Psoas muscle (tissue), 8 donors: ENCODE measurements around the gene CDH4. TPM values are rescaled to one million over a fixed set of nuclear protein-coding genes. Genes with fewer than 3 reads are reported as not detected.

Experiments
- ATAC-seq, 4 donors: fragments of 200-7000 bp; cut with Tn5 transposase; one replicate each; pipeline ENCODE4 v1.9.1; 2020; ENCODE audit warnings: moderate library complexity in 3 of 4, mild to moderate bottlenecking in 2 of 4
- DNase-seq, 2 donors: peaks; one replicate each; pipeline ENCODE4 v3.0.0-alpha.2; 2020
- H3K27ac ChIP-seq: fragments of 200-600 bp; one replicate; pipeline ENCODE4 v1.8.0; 2022
- H3K27me3 ChIP-seq, 3 donors: fragments of 200-600 bp in 1 of 3; one replicate each; pipeline versions ENCODE4 v1.6.1 to v1.8.0; 2013 to 2022; ENCODE audit warnings: low read length in 2 of 3, mild to moderate bottlenecking in 2 of 3, moderate library complexity in 1 of 3; ENCODE audit not compliant: insufficient read depth in 3 of 3
- H3K36me3 ChIP-seq, 2 donors: fragments of 200-600 bp in 1 of 2; one replicate each; pipeline versions ENCODE4 v1.6.1 to v1.8.0; 2013 to 2022; ENCODE audit warnings: low read depth in 1 of 2, mild to moderate bottlenecking in 1 of 2, moderate library complexity in 1 of 2; ENCODE audit not compliant: insufficient read depth in 1 of 2
- H3K4me1 ChIP-seq: fragments of 200-600 bp; one replicate; pipeline ENCODE4 v1.8.0; 2022
- H3K4me3 ChIP-seq: fragments of 200-600 bp; one replicate; pipeline ENCODE4 v1.8.0; 2022; ENCODE audit warnings: mild to moderate bottlenecking
- H3K9me3 ChIP-seq: fragments of 200-600 bp; one replicate; pipeline ENCODE4 v1.8.0; 2022
- WGBS, 3 donors: extraction: QIAGEN DNeasy Blood & Tissue Kit; methylation state at CpG; one replicate each; pipeline versions ENCODE4 v1.1.6 to v1.1.7; 2013; 5-methylcytosine and 5-hydroxymethylcytosine counted together
- intact Hi-C, 2 donors: fragments of 100-400 bp; cut with DNase I; formaldehyde crosslinking; loops; one replicate each; pipeline versions ENCODE4 v1.11.0 to v1.14.2; 2022
- polyA plus RNA-seq, 3 donors: library from polyadenylated mRNA; stranded (reverse); fragments of 200-250 nt; gene quantifications; one replicate each; pipeline ENCODE4 v1.2.3, GENCODE V29; 2013
- total RNA-seq, 4 donors: library from RNA; stranded (reverse); fragmentation: NEBNext Ultra II Directional in 2 of 4; extraction: Animal tissue kit (Norgen Biotek cat#: 25700) in 2 of 4; gene quantifications; one replicate each; pipeline versions ENCODE4 v1.2.1 to v1.2.4, GENCODE V29; 2021 to 2023
- TF ChIP-seq, protein P1 (sequence below): fragments of 200-600 bp; IDR thresholded peaks from one replicate; pipeline ENCODE4 v1.8.0; 2022; ENCODE audit warnings: antibody characterized with exemption
- donor health status: healthy with polysubstance abuse.
- donor health status: DM: no; HTN: no; CAD: no; lungs with moderate emphysema.
- donor health status: Bipolar disorder and iron deficiency.
- donor health status: healthy.
- donor health status: DM: yes; HTN: yes; CAD: no.
- donor health status: DM: no; HTN: no; CAD: no.
- donor health status: DM: no; HTN: no; CAD: no.
- donor health status: DM: yes; HTN: yes; CAD: no.

Gene CDH4
- total and polyA plus RNA-seq, 7 donors, result 0.26 to 1.0 (median 0.34) TPM

DNA sequence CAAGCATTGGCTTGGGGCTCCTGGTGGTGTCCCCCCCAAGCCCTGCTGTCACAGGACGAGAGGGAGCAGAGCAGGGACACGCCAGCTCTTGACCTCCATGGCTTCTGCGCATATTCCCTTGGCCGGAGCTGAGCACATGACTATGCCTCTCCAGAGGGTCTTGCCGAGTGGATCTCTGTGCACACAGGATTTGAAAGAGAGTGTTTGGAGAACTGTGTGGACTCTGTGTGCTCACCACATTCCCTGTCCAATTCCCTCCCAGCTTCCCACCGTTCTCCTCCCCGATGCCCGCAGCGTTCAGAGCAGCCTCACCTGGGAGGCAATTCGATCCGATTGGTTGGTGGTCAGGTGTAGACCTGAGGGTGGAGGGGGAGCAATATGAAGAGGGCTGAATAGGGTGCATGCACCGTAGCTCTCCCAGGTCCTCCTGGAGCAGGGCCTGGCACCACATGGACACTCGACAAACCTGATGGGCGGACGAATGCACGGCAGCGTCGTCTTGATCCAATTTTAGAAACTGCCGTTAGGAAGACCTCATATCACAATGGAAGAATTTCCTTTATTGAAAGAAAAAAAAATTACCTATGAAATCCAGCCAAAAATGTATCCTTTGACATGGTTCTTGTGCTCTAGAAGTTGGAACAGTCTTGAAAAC lies 287.8 kb downstream of the CDH4 start:
- no peaks in the 10 kb centered on the region for H3K4me1 ChIP-seq
- H3K27ac ChIP-seq, result no peak overlapping the region
- ATAC-seq, result no peak
- no peak for DNase-seq
- no peak overlapping the region for H3K4me3 ChIP-seq
- H3K27me3 ChIP-seq, result peaks cover 0 to 2% (median 0%) of the 10 kb centered on the region in 3 donors
- intact Hi-C loops, result no loop called here
- TF ChIP-seq, protein P1, sequence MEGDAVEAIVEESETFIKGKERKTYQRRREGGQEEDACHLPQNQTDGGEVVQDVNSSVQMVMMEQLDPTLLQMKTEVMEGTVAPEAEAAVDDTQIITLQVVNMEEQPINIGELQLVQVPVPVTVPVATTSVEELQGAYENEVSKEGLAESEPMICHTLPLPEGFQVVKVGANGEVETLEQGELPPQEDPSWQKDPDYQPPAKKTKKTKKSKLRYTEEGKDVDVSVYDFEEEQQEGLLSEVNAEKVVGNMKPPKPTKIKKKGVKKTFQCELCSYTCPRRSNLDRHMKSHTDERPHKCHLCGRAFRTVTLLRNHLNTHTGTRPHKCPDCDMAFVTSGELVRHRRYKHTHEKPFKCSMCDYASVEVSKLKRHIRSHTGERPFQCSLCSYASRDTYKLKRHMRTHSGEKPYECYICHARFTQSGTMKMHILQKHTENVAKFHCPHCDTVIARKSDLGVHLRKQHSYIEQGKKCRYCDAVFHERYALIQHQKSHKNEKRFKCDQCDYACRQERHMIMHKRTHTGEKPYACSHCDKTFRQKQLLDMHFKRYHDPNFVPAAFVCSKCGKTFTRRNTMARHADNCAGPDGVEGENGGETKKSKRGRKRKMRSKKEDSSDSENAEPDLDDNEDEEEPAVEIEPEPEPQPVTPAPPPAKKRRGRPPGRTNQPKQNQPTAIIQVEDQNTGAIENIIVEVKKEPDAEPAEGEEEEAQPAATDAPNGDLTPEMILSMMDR, result no peak
- no peaks in the 10 kb centered on the region for H3K36me3 ChIP-seq
- WGBS, 3 donors, result 90 to 92% (median 92%) methylated on average over 19 of the region's 19 CpGs
- no peaks in the 10 kb centered on the region for H3K9me3 ChIP-seq

DNA sequence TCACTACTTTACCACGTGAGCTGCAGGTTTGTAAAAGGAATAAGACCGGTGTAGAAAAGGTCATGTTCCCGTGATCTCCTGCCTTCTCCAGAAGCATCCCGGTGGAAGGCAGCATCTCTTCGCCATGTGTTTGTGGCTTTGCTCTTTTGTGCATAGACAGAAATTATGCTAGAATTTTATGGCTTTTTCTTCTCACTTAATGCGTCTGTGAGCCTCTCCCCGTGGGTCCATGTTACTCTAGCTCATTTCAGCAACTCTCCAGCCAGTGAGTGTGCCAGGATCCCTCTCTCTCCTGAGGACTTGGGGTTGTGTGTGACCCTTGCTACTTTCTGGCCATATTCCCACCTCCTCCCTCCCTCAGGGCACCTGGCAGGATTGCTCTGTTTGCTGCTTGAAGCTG lies 289.5 kb downstream of the CDH4 start:
- Histone ChIP-seq H3K27ac (no peak overlapping the region), H3K36me3 (no peaks in the 10 kb centered on the region), H3K27me3 (peaks cover 0 to 2% (median 0%) of the 10 kb centered on the region in 3 donors), H3K4me1 (no peaks in the 10 kb centered on the region), H3K4me3 (no peak overlapping the region), H3K9me3 (no peaks in the 10 kb centered on the region)
- DNase-seq (no peak), ATAC-seq (no peak)
- 83 to 88% (median 86%) methylated on average over 7 of the region's 7 CpGs for WGBS, 3 donors
- TF ChIP-seq, protein P1, result no peak
- intact Hi-C loops, result no loop called here

DNA sequence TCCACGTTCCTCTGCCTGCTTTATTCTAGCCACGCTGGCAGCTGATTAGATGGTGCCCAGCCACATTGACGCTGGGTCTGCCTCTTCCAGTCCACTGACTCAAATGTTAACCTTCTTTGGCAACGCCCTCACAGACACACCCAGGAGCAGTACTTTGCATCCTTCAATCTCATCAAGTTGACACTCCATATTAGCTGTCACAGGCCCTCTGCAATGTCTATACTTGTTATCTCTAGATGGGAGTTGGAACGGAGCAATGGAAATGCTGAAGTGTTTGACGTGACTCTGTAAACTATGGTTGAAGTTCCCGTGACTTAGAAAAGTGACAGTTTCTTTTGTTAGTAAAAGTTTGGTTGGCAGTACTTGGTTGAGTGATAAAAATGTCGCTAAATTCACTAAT lies 291.0 kb downstream of the CDH4 start:
- Histone ChIP-seq H3K36me3 (no peaks in the 10 kb centered on the region), H3K27me3 (peaks cover 0 to 2% (median 0%) of the 10 kb centered on the region in 3 donors), H3K4me1 (no peaks in the 10 kb centered on the region), H3K9me3 (no peaks in the 10 kb centered on the region), H3K27ac (no peak overlapping the region), H3K4me3 (no peak overlapping the region)
- intact Hi-C loops, result no loop called here
- 82 to 89% (median 84%) methylated on average over 8 of the region's 8 CpGs for WGBS, 3 donors
- ATAC-seq, result no peak
- TF ChIP-seq, protein P1, result no peak
- DNase-seq, result no peak

DNA sequence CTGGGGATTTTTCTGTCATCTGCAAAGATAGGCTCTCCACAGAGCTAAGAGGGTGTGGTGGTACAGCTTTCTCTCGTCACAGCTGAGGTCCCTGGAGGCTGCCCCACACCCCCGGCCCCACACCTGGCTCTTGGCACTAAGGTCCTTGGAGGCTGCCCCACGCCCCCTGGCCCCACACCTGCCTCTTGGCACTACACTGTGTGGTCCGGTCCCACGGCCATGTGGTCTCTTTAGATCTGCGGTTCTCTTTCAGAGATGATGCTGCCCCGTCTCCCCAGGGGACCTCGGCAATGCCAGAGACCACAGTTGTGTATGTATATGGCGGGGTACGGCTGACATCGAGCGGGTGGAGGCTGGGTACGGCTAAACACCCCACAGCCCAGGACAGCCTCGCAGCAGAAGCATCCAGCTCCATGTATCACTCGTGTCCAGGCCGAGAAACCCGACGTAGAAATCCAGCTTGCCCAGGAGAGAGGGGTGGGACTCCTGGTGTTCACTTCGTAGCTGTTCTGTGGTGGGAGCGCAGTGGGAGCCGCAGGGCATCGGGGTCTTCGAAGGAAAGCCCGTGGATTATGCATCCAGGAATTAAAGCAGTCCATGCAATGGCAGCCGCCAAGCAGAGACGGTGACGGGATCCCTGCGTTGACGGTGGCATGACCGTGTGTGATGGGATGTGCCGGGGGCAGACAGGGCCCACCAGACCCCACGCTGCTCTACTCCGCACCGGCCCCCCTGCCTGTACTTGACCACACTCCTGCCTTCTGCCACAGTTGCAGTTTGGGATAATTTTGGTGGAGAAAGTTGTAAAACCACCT lies 292.1 kb downstream of the CDH4 start:
- H3K27me3 ChIP-seq, result peaks cover 0 to 2% (median 0%) of the 10 kb centered on the region in 3 donors
- no peak overlapping the region for H3K4me3 ChIP-seq
- intact Hi-C loops, result no loop called here
- no peaks in the 10 kb centered on the region for H3K36me3 ChIP-seq
- 84 to 88% (median 88%) methylated on average over 34 of the region's 34 CpGs for WGBS, 3 donors
- no peaks in the 10 kb centered on the region for H3K4me1 ChIP-seq
- TF ChIP-seq, protein P1, result no peak
- H3K27ac ChIP-seq, result no peak overlapping the region
- ATAC-seq, result no peak
- H3K9me3 ChIP-seq, result no peaks in the 10 kb centered on the region
- DNase-seq, result no peak
